ENCODE results near the gene AKR1D1. TPM values are rescaled to one million over a fixed set of nuclear protein-coding genes. Genes with fewer than 3 reads are reported as not detected.

AKR1D1 gene
- total and polyA plus RNA-seq, 2 of the 13 experiments (the other 11 are each of a cell fraction or from before 2014, with no cell fraction given) = 6.9 to 37.0 TPM

GRCh38 chr7:138095972-138096935 lies 20.0 kb downstream of the AKR1D1 start:
- H3K4me3 ChIP-seq (replicated peaks in 1 of 3; ENCODE audit: insufficient read depth in 1 of 3, low read depth in 2 of 3, low read length in 3 of 3) = no peak overlapping the region
- no peak for DNase-seq (ENCODE audit: low spot score)
- intact Hi-C loops (cut with micrococcal nuclease; ENCODE audit: unreplicated experiment) = loop anchor here (2.0 to 10.0 kb wide), 3 partner anchors 63 to 639 kb away; no protein-coding TSS in a partner anchor
- peak; percentile 21 for FAIRE-seq
- H3K27ac ChIP-seq (ENCODE audit: extremely low read length, insufficient read depth, low read length) = peak overlapping the region; percentile 51
- H2AFZ ChIP-seq (ENCODE audit: low read length) = no peak overlapping the region
- peaks cover 44% of the 10 kb centered on the region for H3K4me1 ChIP-seq (ENCODE audit: insufficient read depth, low read length)
- peaks cover 0 to 1% of the 10 kb centered on the region in 2 experiments; a peak in 2 of 5 replicates for H3K36me3 ChIP-seq (replicated peaks in 1 of 2; ENCODE audit: control insufficient read depth in 1 of 2, insufficient read depth in 2 of 2, low read length in 2 of 2)
- H3K79me2 ChIP-seq (ENCODE audit: insufficient read depth, low read length) = no peaks in the 10 kb centered on the region
- in situ Hi-C loops (cut with HindIII; ENCODE audit: extremely low pct_ligation_motif_present, low pct_unique_long_range_greater_than_20kb) = no loop called here
- ChIA-PET CTCF (ENCODE audit: low intra/inter-chr PET ratio, low total read pairs) (no interaction called here), POLR2A (interaction anchor here (1.4 kb wide), 1 partner anchor 29 kb away, joined by 3 read pairs; no protein-coding TSS in a partner anchor)
- peak; percentile 38; the same call in 2 of the 3 replicates for ATAC-seq
- no peak overlapping the region for H3K9ac ChIP-seq (ENCODE audit: insufficient read depth, low read depth, low read length)
- H4K20me1 ChIP-seq (ENCODE audit: insufficient read depth, low read length) = no peaks in the 10 kb centered on the region
- 57% methylated on average over 8 of the region's 8 CpGs for whole genome bisulfite sequencing (ENCODE audit: low lambda C conversion rate)
- H3K4me2 ChIP-seq (ENCODE audit: low read depth, low read length) = no peak overlapping the region
- BruUV-seq (replicated peaks) = no TSS peak
- no peaks in the 10 kb centered on the region for H3K9me3 ChIP-seq (ENCODE audit: low read length)
- no peaks in the 10 kb centered on the region for H3K27me3 ChIP-seq (ENCODE audit: control insufficient read depth in 1 of 2, insufficient read depth in 2 of 2, low read length in 2 of 2)
- TF ChIP-seq CREB1 (IDR thresholded peaks at IDR 0.05) (no peak), CREB1 (CRISPR knock-in tag; IDR thresholded peaks at IDR 0.05) (no peak), ZMYM2 (CRISPR knock-in tag; IDR thresholded peaks at IDR 0.05) (peak; percentile 59; the same call in 1 of the 2 replicates), NPAS2 (CRISPR knock-in tag; IDR thresholded peaks at IDR 0.05; ENCODE audit: borderline replicate concordance) (no peak), ZNF446 (CRISPR knock-in tag; IDR thresholded peaks at IDR 0.05) (no peak), ZNF891 (CRISPR knock-in tag; IDR thresholded peaks at IDR 0.05) (no peak), PRMT3 (CRISPR knock-in tag; IDR thresholded peaks at IDR 0.05; ENCODE audit: borderline replicate concordance, low read depth) (no peak), ATF7 (IDR thresholded peaks at IDR 0.05) (no peak), ATF7 (CRISPR knock-in tag; IDR thresholded peaks at IDR 0.05) (no peak), SRY (CRISPR knock-in tag; IDR thresholded peaks at IDR 0.05) (no peak), SRSF1 (optimal IDR thresholded peaks at IDR 0.05; ENCODE audit: low read depth, low read length) (no peak), ZNF776 (CRISPR knock-in tag; IDR thresholded peaks at IDR 0.05) (no peak), ZNF589 (CRISPR knock-in tag; conservative IDR thresholded peaks at IDR 0.05) (no peak), SMARCC2 (IDR thresholded peaks at IDR 0.05) (no peak), SATB2 (CRISPR knock-in tag; IDR thresholded peaks at IDR 0.05) (no peak), ZBTB20 (CRISPR knock-in tag; IDR thresholded peaks at IDR 0.05; ENCODE audit: borderline replicate concordance, low read depth) (no peak), ZNF343 (CRISPR knock-in tag; IDR thresholded peaks at IDR 0.05) (no peak), PTBP1 (IDR thresholded peaks at IDR 0.05; ENCODE audit: low read depth, low read length, poor library complexity, severe bottlenecking) (no peak), DBP (CRISPR knock-in tag; IDR thresholded peaks at IDR 0.05; ENCODE audit: not compliant biosample characterization) (no peak), ZNF883 (CRISPR knock-in tag; IDR thresholded peaks at IDR 0.05; ENCODE audit: not compliant biosample characterization) (no peak), NBN (conservative IDR thresholded peaks at IDR 0.05) (no peak), LCORL (IDR thresholded peaks at IDR 0.05) (no peak), LCORL (CRISPR knock-in tag; IDR thresholded peaks at IDR 0.05) (no peak)
- TF ChIP-seq, protein P1, sequence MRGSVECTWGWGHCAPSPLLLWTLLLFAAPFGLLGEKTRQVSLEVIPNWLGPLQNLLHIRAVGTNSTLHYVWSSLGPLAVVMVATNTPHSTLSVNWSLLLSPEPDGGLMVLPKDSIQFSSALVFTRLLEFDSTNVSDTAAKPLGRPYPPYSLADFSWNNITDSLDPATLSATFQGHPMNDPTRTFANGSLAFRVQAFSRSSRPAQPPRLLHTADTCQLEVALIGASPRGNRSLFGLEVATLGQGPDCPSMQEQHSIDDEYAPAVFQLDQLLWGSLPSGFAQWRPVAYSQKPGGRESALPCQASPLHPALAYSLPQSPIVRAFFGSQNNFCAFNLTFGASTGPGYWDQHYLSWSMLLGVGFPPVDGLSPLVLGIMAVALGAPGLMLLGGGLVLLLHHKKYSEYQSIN (CRISPR knock-in tag; IDR thresholded peaks at IDR 0.05; ENCODE audit: borderline replicate concordance) = no peak
- TF ChIP-seq, protein P2, sequence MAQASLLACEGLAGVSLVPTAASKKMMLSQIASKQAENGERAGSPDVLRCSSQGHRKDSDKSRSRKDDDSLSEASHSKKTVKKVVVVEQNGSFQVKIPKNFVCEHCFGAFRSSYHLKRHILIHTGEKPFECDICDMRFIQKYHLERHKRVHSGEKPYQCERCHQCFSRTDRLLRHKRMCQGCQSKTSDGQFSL (CRISPR knock-in tag; IDR thresholded peaks at IDR 0.05) = no peak

Data from HepG2 (cell line).